Measurements from ENCODE around the gene PTCH1.
A peak's percentile ranks its signal among the peaks of the same experiment; 100 is the strongest.

PTCH1 gene

DNA sequence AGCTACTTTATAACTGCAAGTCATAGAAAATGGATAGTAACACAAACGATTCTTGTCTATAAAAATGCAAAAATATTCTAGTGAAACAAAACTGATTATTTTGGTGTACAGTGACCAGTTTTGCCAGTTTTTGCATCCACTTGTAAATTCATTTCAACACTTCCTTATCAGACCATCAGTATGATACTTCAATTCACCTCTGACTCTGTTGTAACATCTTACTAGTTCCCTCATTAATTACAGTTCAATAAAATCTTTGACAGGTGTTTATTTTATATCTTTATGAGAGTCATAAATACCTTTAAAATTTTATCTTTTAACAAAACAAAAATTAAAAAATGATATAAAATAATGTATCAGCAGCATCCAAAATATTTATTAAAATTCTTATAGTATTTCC is 13.1 kb upstream of the PTCH1 start:
- Histone ChIP-seq H3K36me3 (ENCODE audit: control insufficient read depth, insufficient read depth, low read length) (no peaks in the 10 kb centered on the region), H3K27ac (ENCODE audit: low read depth, low read length, severe bottlenecking) (no peak overlapping the region), H3K4me3 (ENCODE audit: extremely low read depth, insufficient read depth, low read length, poor library complexity, severe bottlenecking) (no peak overlapping the region), H3K9me3 (ENCODE audit: control insufficient read depth, low read length) (no peaks in the 10 kb centered on the region), H3K4me1 (ENCODE audit: control insufficient read depth, insufficient read depth, low read length, poor library complexity, severe bottlenecking) (peaks cover 6% of the 10 kb centered on the region)
- WGBS, 2 experiments (ENCODE audit: insufficient coverage in 2 of 2) = no CpG with 5 or more reads among the region's 1 CpG

DNA sequence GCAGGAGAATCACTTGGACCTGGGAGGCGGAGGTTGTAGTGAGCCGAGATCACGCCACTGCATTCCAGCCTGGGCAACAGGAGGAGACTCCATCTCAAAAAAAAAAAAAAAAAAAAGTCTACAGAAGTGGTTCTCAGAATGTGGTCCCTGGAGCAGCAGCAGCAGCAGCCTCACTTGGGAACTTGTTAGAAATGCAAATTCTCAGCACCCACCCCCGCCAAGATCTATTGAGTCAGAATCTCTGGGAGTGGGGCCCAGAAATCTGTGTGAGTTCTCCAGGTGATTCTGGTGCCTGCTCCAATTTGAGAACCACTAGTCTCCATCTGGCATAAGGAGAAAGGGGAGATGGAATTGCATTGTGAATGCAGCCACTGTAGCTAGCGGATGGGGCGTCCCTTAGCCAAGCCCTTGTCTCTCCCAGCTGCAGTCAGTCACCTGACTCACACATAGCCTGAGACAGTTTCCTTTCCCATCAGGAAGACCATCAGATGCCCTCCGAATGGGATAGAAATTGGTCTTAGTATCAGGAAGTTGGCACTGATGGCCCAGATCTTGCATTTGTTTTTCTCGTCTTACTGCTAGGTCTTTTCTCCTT is 12.2 kb upstream of the PTCH1 start:
- Histone ChIP-seq H3K4me1 (ENCODE audit: control insufficient read depth, insufficient read depth, low read length, poor library complexity, severe bottlenecking) (peaks cover 6% of the 10 kb centered on the region), H3K9me3 (ENCODE audit: control insufficient read depth, low read length) (no peaks in the 10 kb centered on the region), H3K4me3 (ENCODE audit: extremely low read depth, insufficient read depth, low read length, poor library complexity, severe bottlenecking) (no peak overlapping the region), H3K27ac (ENCODE audit: low read depth, low read length, severe bottlenecking) (no peak overlapping the region), H3K36me3 (ENCODE audit: control insufficient read depth, insufficient read depth, low read length) (no peaks in the 10 kb centered on the region)
- WGBS, 2 experiments (ENCODE audit: insufficient coverage in 2 of 2) = 68 to 82% methylated on average over 2 to 4 of the region's 8 CpGs

DNA sequence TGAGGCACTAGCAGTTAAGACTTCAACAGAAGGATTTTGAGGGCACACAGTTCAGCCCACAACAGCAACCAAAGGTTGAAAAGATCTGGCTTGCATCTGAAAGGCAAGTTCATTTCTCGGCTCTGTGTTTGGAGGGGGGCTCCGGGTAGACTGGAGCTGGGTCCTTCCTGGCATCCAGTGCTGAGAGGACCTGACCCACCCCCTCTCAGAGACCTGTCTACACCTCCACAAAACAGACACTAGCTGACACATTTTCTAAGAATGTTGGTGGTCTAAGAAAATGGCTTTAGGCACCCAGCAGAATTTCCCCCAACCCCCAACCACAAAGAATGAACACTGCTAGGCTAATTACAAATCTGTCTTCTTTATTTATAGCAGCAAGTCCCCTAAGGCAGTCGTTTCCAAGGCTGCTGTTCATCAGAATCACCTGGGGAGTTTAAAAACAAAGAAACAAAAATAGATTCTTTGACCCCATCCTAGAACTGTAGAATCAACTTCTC is 6.2 kb upstream of the PTCH1 start:
- H3K9me3 ChIP-seq (ENCODE audit: control insufficient read depth, low read length) = peaks cover 5% of the 10 kb centered on the region
- no peaks in the 10 kb centered on the region for H3K36me3 ChIP-seq (ENCODE audit: control insufficient read depth, insufficient read depth, low read length)
- peaks cover 4% of the 10 kb centered on the region for H3K4me1 ChIP-seq (ENCODE audit: control insufficient read depth, insufficient read depth, low read length, poor library complexity, severe bottlenecking)
- WGBS, 2 experiments (ENCODE audit: insufficient coverage in 2 of 2) = 67 to 73% methylated on average over 1 to 2 of the region's 3 CpGs
- no peak overlapping the region for H3K4me3 ChIP-seq (ENCODE audit: extremely low read depth, insufficient read depth, low read length, poor library complexity, severe bottlenecking)
- peak overlapping the region; percentile 16 for H3K27ac ChIP-seq (ENCODE audit: low read depth, low read length, severe bottlenecking)

DNA sequence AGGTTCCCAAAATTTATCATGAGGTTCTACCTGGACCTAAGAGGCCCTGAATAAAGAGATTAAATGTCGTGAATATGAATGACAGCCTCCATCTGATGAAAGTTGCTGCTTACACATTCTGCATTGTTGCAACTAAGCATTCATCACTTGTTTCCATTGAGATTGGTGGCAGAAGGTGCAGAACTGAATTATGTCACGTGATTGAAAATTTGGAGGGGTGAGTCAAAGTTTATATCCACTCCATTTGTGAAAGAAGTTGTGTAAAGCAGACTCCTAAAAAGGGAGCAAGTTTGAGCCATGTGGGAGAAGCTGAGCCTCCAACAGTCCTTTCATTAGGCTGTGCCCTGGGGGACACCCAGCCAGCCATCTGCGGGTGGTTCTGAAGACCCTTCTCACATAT is 4.9 kb upstream of the PTCH1 start:
- Histone ChIP-seq H3K36me3 (ENCODE audit: control insufficient read depth, insufficient read depth, low read length) (no peaks in the 10 kb centered on the region), H3K4me1 (ENCODE audit: control insufficient read depth, insufficient read depth, low read length, poor library complexity, severe bottlenecking) (peaks cover 7% of the 10 kb centered on the region), H3K27ac (ENCODE audit: low read depth, low read length, severe bottlenecking) (no peak overlapping the region), H3K4me3 (ENCODE audit: extremely low read depth, insufficient read depth, low read length, poor library complexity, severe bottlenecking) (no peak overlapping the region), H3K9me3 (ENCODE audit: control insufficient read depth, low read length) (peaks cover 5% of the 10 kb centered on the region)
- WGBS, 2 experiments (ENCODE audit: insufficient coverage in 2 of 2) = 93 to 100% methylated on average over 2 of the region's 3 CpGs

DNA sequence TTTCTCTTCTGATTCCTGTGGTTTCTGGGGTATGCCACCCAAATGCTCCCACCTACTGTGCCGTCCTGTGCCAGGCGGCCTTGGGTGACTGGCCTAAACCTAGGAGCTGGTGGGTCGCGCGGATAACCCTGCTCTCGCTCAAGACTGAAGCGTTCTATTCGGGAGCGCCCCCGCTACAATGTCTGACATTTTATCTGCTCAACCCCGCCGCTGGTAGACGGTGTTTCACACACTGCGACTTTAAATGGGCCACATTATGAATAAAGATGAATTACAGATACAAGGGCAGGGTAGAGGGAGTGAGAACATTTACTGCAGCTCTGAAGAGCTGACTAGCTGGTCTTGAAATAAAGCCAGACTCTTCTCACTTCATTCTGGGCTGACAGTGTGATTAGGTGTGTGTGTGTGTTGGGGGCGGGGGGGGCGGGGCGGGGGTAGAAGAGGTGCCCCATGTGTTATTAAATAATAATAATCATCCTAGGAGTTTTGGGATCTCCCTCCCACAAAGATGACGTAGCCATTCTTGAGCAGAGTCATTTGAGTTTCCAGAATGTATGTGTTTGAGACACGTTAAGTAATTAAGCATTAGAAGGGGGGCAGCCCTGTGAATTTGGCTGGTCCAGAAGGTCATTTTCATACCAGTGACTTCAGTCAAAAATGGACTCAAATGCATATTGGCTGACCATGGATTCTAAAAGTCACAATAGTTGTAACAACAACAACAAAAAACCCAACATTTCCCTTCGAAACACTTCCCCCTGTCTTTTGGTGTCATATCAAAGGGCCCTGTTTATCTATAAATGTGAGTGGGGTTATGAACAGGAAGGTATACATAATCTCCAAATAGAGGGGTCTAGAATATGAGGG is 1.0 kb upstream of the PTCH1 start:
- H3K4me1 ChIP-seq (ENCODE audit: control insufficient read depth, insufficient read depth, low read length, poor library complexity, severe bottlenecking) = peaks cover 19% of the 10 kb centered on the region
- peak overlapping the region; percentile 56 for H3K4me3 ChIP-seq (ENCODE audit: extremely low read depth, insufficient read depth, low read length, poor library complexity, severe bottlenecking)
- H3K27ac ChIP-seq (ENCODE audit: low read depth, low read length, severe bottlenecking) = no peak overlapping the region
- 24 to 31% methylated on average over 14 to 16 of the region's 20 CpGs for WGBS, 2 experiments (ENCODE audit: insufficient coverage in 2 of 2)
- peaks cover 5% of the 10 kb centered on the region for H3K9me3 ChIP-seq (ENCODE audit: control insufficient read depth, low read length)
- H3K36me3 ChIP-seq (ENCODE audit: control insufficient read depth, insufficient read depth, low read length) = no peaks in the 10 kb centered on the region

DNA sequence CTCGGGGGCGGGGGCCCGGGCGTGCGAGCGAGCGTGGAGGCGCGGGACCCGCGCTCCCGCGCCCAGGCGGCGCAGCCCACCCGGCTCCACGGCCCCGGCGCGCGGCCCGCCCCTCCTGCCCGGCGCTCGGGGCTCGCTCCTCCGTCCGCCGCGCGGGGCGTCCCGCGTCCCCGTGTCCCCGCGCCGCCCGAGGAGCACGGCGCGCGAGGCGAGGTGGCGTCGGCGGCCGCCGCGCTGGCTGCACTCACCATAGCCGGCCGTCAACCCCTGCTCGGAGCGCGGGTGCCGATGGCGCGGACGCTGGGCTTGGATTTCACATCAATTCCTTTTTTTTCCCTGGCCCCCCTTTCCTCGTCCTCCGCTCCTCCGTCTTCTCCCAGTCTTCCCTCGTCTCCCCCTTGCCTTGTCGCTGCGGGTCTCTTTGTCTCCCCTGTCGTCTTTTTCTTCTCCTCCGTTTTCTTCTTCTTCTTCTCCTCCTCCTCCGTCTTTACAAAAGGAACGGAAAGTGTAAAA is 494 bp downstream of the PTCH1 start:
- Histone ChIP-seq H3K4me3 (ENCODE audit: extremely low read depth, insufficient read depth, low read length, poor library complexity, severe bottlenecking) (peak overlapping the region; percentile 56), H3K36me3 (ENCODE audit: control insufficient read depth, insufficient read depth, low read length) (no peaks in the 10 kb centered on the region), H3K4me1 (ENCODE audit: control insufficient read depth, insufficient read depth, low read length, poor library complexity, severe bottlenecking) (peaks cover 20% of the 10 kb centered on the region), H3K9me3 (ENCODE audit: control insufficient read depth, low read length) (peaks cover 5% of the 10 kb centered on the region), H3K27ac (ENCODE audit: low read depth, low read length, severe bottlenecking) (no peak overlapping the region)
- 0% methylated on average over 45 to 48 of the region's 69 CpGs for WGBS, 2 experiments (ENCODE audit: insufficient coverage in 2 of 2)

DNA sequence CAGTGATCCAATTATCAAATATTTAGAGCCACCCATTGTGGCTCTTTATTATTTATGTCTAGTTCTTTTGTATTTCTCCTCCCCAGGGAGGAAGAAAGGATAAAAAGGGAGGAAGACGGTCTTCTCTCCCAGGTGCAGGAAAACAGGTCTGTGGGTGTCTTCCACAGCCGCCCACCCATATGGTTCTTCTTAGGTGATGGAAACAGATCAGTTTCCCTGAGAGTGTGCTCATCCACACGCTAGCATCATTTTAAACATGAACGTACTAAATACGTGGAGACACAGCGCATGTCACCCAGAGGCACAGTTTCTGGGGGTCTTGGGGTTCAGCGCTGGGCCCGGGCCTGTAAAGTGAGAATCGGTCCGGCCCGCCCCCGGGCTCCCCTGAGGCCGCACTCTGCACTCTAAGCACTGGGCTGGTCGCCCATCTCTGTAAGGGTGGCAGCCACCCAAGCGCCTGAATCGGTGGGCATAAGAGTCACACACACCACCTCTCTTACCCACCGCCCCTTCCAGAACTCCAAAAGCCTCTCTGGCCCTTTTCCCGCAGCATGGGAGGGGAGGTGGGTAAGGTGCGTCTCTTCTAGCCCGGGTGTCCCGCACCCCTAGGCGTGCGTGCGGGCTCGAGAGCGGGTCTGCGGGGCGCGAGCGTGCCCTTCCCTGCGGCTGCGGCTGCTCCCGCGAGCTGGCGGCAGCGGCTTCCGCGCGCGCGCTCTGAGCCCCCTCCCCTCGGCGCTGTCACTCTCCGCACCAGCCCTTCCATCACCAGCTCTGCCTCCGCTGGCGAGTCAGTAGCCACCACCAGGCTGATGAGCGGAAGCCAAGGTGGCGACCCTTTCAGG is 1.3 kb downstream of the PTCH1 start:
- Histone ChIP-seq H3K36me3 (ENCODE audit: control insufficient read depth, insufficient read depth, low read length) (no peaks in the 10 kb centered on the region), H3K9me3 (ENCODE audit: control insufficient read depth, low read length) (peaks cover 5% of the 10 kb centered on the region), H3K27ac (ENCODE audit: low read depth, low read length, severe bottlenecking) (no peak overlapping the region), H3K4me3 (ENCODE audit: extremely low read depth, insufficient read depth, low read length, poor library complexity, severe bottlenecking) (peak overlapping the region; percentile 56), H3K4me1 (ENCODE audit: control insufficient read depth, insufficient read depth, low read length, poor library complexity, severe bottlenecking) (peaks cover 20% of the 10 kb centered on the region)
- 1 to 7% methylated on average over 21 to 36 of the region's 48 CpGs for WGBS, 2 experiments (ENCODE audit: insufficient coverage in 2 of 2)

DNA sequence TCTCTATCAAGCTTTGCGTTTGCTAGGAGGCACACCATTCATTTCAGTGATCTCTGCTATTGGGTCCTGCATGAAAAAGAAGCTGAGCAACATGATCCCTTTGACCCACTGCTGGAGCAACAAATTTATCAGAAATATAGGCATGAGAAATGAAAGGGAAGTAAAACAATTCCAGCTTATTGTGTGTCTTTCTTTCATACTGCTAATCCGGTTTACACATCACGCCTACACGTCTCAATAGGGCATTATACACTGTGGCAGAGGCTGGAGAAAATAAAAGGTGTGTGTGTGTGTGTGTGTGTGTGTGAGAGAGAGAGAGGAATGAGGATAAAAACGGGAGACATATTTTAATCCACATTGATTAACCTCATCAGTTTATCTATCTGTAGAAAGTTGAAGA is 2.4 kb downstream of the PTCH1 start:
- H3K4me3 ChIP-seq (ENCODE audit: extremely low read depth, insufficient read depth, low read length, poor library complexity, severe bottlenecking) = no peak overlapping the region
- 43 to 90% methylated on average over 1 to 4 of the region's 5 CpGs for WGBS, 2 experiments (ENCODE audit: insufficient coverage in 2 of 2)
- H3K4me1 ChIP-seq (ENCODE audit: control insufficient read depth, insufficient read depth, low read length, poor library complexity, severe bottlenecking) = peaks cover 20% of the 10 kb centered on the region
- no peak overlapping the region for H3K27ac ChIP-seq (ENCODE audit: low read depth, low read length, severe bottlenecking)
- H3K9me3 ChIP-seq (ENCODE audit: control insufficient read depth, low read length) = no peaks in the 10 kb centered on the region
- no peaks in the 10 kb centered on the region for H3K36me3 ChIP-seq (ENCODE audit: control insufficient read depth, insufficient read depth, low read length)

DNA sequence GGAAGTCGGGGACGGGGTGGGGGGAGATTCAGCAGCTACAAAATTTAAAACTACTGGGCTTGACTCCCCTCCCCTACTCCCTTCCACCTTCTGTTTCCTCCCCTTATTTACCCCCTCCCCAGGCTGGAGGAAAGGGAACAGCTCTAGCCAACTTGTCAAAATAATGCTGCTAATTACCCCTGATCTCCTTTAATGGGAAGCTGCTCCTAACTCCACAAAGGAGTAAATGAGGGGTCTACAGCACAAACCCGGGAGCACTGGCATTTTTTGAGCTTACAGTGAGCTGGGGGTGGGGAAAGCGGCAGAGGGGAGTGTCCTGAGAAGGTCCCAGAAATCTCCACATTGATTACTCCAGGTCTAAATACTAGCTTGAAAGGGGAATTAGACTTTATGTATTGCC is 3.1 kb downstream of the PTCH1 start:
- Histone ChIP-seq H3K4me3 (ENCODE audit: extremely low read depth, insufficient read depth, low read length, poor library complexity, severe bottlenecking) (no peak overlapping the region), H3K36me3 (ENCODE audit: control insufficient read depth, insufficient read depth, low read length) (no peaks in the 10 kb centered on the region), H3K4me1 (ENCODE audit: control insufficient read depth, insufficient read depth, low read length, poor library complexity, severe bottlenecking) (peaks cover 20% of the 10 kb centered on the region), H3K9me3 (ENCODE audit: control insufficient read depth, low read length) (no peaks in the 10 kb centered on the region), H3K27ac (ENCODE audit: low read depth, low read length, severe bottlenecking) (no peak overlapping the region)
- 0% methylated on average over 1 of the region's 4 CpGs; no CpG with 5 or more reads in 1 of the 2 experiments for WGBS, 2 experiments (ENCODE audit: insufficient coverage in 2 of 2)

DNA sequence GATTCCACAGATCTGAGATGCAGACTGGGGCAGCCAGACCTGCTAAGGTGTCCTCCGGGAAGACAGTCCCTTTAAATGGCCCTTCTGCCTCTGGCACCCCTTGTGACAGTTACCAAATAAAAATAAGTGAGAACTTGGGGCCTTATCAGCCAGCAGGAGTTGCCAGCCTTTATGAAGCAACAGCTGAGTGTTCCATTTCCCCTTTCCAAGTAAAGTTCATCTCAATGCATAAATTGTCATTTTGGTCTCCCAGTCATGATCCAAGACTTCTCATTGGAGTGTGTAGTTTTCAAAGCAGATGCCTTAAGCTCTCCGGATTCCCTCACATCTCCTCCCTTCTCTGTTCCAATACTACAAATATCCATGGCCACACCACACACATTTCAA is 4.1 kb downstream of the PTCH1 start:
- 10 to 33% methylated on average over 1 to 2 of the region's 2 CpGs for WGBS, 2 experiments (ENCODE audit: insufficient coverage in 2 of 2)
- H3K9me3 ChIP-seq (ENCODE audit: control insufficient read depth, low read length) = no peaks in the 10 kb centered on the region
- H3K27ac ChIP-seq (ENCODE audit: low read depth, low read length, severe bottlenecking) = no peak overlapping the region
- H3K4me3 ChIP-seq (ENCODE audit: extremely low read depth, insufficient read depth, low read length, poor library complexity, severe bottlenecking) = peak overlapping the region; percentile 81
- H3K36me3 ChIP-seq (ENCODE audit: control insufficient read depth, insufficient read depth, low read length) = no peaks in the 10 kb centered on the region
- peaks cover 20% of the 10 kb centered on the region for H3K4me1 ChIP-seq (ENCODE audit: control insufficient read depth, insufficient read depth, low read length, poor library complexity, severe bottlenecking)
